ENCODE measurements around the gene RAP1GDS1. TPM values are rescaled to one million over a fixed set of nuclear protein-coding genes. Genes with fewer than 3 reads are reported as not detected.

The RAP1GDS1 gene
- total RNA-seq, 1 donor from 2014 or later, result 31.6 TPM

DNA sequence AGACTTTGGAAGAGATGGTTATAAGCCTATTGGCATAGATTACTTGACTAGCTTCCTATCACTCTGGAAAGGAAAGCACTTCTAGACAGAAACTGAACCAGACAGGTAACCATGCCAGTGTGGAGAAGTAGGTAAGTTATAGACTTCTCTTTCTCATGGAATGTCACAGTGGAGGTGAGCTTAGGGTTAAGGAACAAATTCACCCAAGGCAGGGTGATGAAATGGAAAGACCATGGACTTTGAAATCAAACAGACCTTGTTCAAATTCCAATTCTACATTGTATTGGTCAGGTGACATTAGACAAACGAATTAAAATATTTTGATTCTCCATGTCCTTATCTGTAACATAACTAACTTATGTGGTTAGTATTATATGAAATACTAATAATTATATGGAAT lies 7.7 kb upstream of the RAP1GDS1 start:
- DNase-seq (ENCODE audit: extremely low spot score, unreplicated experiment), result no peak
- Mint-ChIP-seq H3K27me3 (no peaks in the 10 kb centered on the region), H3K4me1 (ENCODE audit: unreplicated experiment) (no peaks in the 10 kb centered on the region), H3K36me3 (no peaks in the 10 kb centered on the region), H3K4me3 (no peak overlapping the region), H3K9me3 (no peaks in the 10 kb centered on the region), H3K27ac (no peak overlapping the region)
- TF ChIP-seq CTCF (conservative IDR thresholded peaks at IDR 0.05), result no peak

GRCh38 chr4:98260047-98260578 lies 1.1 kb upstream of the RAP1GDS1 start:
- Mint-ChIP-seq H3K27me3 (no peaks in the 10 kb centered on the region), H3K4me1 (ENCODE audit: unreplicated experiment) (peaks cover 15% of the 10 kb centered on the region), H3K27ac (peak overlapping the region; percentile 97), H3K9me3 (no peaks in the 10 kb centered on the region), H3K36me3 (peaks cover 3% of the 10 kb centered on the region), H3K4me3 (peak overlapping the region; percentile 97)
- no peak for TF ChIP-seq CTCF (conservative IDR thresholded peaks at IDR 0.05)
- DNase-seq (ENCODE audit: extremely low spot score, unreplicated experiment), result no peak

DNA sequence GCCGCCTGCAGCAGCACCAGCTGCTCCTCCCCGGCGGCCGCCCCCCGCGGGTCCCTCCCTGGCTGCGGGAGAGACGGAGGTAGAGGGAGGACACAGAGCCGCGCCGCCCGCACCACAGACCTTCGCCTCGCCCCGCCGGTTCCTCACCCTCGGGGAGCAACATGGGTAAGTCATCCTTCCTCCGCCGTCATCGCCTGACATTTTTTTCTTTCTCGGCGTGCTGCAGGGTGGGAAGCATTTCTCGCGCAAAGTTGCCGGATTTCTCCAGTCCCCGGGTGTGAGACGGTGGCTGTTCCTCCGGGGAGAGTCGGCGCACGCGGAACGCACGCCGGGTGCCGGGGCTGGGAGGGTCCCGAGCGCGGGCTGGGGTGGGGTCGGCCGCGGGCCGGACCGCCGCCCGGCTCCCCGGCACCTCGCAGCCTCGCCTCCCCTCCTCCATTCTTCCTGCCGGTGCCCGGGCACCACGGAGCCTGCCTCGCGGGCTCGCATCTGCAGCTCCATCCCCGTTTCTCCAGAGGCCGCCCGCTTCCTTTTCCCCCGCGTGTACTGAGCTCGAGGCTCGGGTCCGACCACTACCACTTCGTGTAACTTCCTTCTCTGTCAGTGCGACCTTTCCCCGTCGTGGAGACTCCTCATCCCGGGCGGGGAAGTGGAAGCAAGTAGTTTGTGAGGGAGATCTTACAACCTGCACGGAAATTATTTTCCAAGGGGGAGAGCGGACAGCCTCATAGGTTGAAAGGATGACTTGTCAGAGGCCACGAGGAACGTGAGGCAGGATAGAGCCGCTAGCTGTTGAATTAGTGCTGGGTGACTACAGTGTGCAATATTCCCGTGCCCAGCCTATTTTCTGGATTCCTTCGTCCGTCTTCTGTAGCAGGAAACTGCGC lies 464 bp downstream of the RAP1GDS1 start:
- Mint-ChIP-seq H3K27ac (peak overlapping the region; percentile 97), H3K4me1 (ENCODE audit: unreplicated experiment) (peaks cover 15% of the 10 kb centered on the region), H3K36me3 (peaks cover 3% of the 10 kb centered on the region), H3K27me3 (no peaks in the 10 kb centered on the region), H3K9me3 (no peaks in the 10 kb centered on the region), H3K4me3 (peak overlapping the region; percentile 98)
- TF ChIP-seq CTCF (conservative IDR thresholded peaks at IDR 0.05), result no peak
- no peak for DNase-seq (ENCODE audit: extremely low spot score, unreplicated experiment)

DNA sequence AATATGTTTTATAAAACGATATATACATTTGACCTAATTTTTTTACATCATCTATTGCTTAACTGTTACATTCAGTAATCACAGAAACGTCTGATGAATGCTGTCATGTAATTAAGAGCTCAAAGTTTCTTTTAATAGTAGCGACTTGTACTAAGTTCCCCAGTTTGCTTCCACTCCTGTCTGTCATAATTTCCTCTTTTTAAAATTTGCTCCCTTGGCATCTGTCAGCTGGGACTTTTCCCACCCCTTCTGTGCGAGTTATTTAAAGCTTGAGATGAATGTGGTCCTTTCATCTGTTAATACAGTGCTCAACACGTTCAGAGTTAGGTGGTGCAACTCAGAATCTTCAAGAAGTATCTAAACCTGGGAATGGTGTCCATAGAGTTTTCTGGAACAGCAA lies 1.2 kb downstream of the RAP1GDS1 start:
- H3K9me3 Mint-ChIP-seq, result no peaks in the 10 kb centered on the region

GRCh38 chr4:98267498-98267897 lies 6.3 kb downstream of the RAP1GDS1 start:
- H3K27me3 Mint-ChIP-seq, result no peaks in the 10 kb centered on the region
- no peak overlapping the region for H3K4me3 Mint-ChIP-seq
- no peak for TF ChIP-seq CTCF (conservative IDR thresholded peaks at IDR 0.05)
- H3K27ac Mint-ChIP-seq, result no peak overlapping the region
- no peak for DNase-seq (ENCODE audit: extremely low spot score, unreplicated experiment)
- H3K4me1 Mint-ChIP-seq (ENCODE audit: unreplicated experiment), result peaks cover 3% of the 10 kb centered on the region
- H3K36me3 Mint-ChIP-seq, result peaks cover 13% of the 10 kb centered on the region
- no peaks in the 10 kb centered on the region for H3K9me3 Mint-ChIP-seq

More for the DNA sequence above, 1.2 kb downstream of the RAP1GDS1 start:
- H3K27ac Mint-ChIP-seq, result peak overlapping the region; percentile 97
- no peak for TF ChIP-seq CTCF (conservative IDR thresholded peaks at IDR 0.05)
- H3K36me3 Mint-ChIP-seq, result peaks cover 8% of the 10 kb centered on the region
- H3K27me3 Mint-ChIP-seq, result no peaks in the 10 kb centered on the region
- peaks cover 15% of the 10 kb centered on the region for H3K4me1 Mint-ChIP-seq (ENCODE audit: unreplicated experiment)
- H3K4me3 Mint-ChIP-seq, result peak overlapping the region; percentile 98
- no peak for DNase-seq (ENCODE audit: extremely low spot score, unreplicated experiment)

All from type B pancreatic cell (in vitro differentiated cells).